Activated naive CD4-positive, alpha-beta T cell treated with Interleukin-2 at 50 U/mL for 16 hours (primary cell): Measurements from ENCODE around the gene CENPB.

Experiments
- DNase-seq: peaks from one replicate; pipeline ENCODE4 v3.0.0-alpha.2; 2020

CENPB gene

DNA sequence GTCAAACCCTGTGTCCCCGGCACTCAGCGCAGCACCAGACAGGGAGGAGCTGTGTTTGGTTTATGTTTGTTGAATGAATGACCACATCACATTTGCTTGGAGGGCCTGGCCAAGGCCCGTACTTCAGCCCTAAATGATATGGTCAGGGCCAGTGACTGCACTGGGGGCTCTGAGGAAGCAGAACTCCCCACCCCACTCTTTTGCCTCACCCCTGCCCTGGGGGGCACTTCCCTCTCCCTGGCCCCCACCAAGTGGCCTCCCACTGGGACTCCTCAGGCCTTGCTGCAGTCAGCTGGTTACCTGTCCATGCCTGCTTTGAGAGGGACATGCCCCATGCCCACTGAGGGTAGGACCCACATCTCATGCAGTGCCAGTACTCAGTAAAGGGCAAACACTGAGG, 21.9 kb downstream of the CENPB start:
- no peak for DNase-seq

GRCh38 chr20:3763671-3764601, 22.6 kb downstream of the CENPB start:
- DNase-seq = no peak

- no peak for DNase-seq
These were observed 25.7 kb downstream of the CENPB start for GRCh38 chr20:3760655-3761348.

DNA sequence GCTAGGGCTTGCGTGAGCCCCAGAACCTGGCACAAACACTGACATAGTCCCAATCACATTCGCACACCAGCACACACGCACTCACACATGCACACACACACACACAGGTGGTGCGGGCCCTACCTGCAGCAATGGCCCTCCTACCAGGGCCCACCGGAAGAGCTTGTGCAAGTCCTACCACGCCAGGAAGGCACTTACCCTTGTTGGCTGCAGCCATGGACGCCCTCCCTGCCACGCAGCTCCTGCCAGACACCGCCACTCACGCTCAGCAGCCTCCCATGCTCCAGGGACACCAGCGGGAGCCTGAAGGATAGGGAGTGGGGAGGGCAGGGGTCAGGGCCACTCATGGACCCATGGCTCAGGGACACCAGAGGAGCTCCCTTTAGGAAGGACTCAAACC, 26.7 kb downstream of the CENPB start:
- no peak for DNase-seq

DNA sequence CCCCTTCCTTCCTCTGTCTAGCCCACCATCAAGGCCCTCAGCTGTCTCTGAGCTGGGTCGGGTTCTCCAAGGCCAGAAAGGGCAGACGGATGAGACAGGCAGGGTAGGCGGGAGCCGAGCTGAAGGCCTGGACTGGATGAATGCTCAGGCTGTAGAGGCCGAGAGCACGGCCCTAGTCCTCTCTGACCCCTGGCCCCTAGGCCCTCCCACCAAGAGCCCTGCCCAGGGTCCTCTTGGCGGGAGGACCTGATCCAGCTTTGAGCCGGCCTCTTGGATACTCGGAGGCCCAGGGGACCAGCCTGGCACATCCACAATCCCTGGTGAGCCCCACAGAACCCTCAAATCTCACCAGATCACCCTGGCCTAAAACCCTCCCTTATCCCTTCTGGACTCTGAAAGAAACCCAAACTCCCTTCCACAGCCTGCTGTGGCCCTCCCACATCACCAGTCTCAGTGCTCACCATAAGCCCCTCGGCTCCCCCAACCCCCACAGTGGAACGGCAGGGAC, 27.2 kb downstream of the CENPB start:
- DNase-seq = no peak

DNA sequence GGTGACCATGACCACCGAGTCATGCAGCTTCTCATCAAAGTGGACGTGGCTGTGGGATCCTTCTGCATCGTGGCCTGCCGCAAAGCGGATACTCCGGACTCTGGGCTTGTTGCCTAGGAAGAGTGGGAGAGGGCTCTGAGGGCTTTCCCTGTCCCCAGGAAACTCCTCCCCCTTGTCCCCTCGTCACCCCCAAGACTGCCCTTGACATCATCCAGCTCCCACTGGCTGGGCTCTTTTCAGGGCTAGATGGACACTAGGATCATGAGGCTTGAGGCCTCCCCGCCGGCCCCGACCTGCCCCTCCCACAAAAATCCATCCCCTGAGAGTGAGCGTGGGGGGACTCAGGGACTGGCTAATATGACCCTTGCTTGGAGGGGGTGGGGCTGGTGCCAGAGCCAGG, 28.0 kb downstream of the CENPB start:
- no peak for DNase-seq

DNA sequence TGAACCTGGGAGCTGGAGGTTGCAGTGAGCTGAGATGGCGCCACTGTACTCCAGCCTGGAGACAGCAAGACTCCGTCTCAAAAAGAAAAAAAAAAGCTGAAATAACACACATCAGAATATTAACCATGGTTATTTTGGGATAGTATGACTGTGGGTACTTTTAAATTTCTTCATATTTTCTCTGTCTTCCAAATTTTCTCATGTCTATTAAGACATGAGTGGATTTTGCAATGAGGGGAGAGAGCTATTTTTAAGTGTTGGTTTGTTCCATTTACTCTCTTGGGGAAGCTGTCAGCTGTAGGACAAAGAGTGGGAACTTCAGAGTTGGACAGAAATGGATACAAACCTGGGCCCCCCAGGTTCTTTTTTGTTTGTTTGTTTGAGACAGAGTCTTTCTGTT, 29.3 kb downstream of the CENPB start:
- DNase-seq = no peak

GRCh38 chr20:3755814-3756480, 30.6 kb downstream of the CENPB start:
- DNase-seq = no peak

DNA sequence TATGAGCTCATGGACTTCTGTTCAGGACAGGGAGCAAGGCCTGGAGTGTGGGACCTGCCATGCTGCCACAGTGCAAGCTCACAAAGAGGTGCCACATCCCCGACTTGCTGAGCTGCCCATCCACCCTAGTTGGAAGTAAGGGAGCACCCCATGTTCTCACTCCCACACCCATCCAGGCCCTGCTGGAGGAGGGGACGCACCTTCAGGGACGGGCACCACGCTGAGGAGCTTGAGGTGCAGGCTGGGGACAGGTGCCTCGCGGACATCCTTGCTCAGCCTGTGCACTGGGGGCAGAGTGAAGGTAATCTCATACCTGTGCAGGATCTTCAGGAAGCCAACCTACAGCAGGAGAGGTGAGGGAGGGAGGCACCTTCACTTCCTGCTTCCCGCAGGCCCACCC, 31.3 kb downstream of the CENPB start:
- no peak for DNase-seq

GRCh38 chr20:3754276-3754630, 32.3 kb downstream of the CENPB start:
- no peak for DNase-seq

GRCh38 chr20:3753501-3754275, 32.9 kb downstream of the CENPB start:
- DNase-seq = no peak

DNA sequence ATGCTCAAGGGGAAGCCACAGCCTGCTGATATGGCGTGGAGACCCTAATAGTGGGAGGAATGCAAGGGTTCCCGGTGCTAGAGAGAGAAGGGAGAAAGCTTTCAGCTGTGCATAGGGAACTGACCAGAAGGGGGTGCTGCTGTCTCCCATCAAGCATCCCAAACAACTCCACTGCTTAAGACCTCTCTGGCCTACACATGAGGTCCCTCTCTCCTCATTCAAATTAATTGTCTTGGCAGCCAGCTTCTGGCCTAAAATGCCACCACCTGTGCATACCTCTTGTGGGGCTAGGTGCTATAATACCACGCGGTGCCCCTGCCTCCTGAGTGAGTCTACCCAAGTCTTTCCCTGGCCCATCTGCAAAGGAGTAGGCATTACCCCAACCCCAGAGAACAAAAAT, 33.4 kb downstream of the CENPB start:
- peak; percentile 61 for DNase-seq

DNA sequence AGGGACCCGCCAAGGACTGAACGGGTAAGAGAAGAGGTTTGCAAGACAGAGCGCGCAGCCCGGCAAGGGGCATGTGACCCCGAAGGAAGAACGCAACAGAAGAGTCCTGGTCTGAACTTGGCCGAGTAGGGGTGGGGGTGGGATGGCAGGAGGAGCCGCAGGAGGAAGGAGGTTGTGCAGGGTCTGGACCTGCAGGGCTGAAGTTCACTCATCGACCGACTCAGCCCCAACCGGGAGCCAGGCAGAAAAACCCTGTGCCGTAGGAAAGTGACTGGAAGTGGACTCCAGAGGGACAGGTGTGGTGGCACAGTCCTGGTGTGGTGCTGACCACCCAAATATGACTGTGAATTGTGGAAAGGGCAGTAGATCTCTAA, 34.2 kb downstream of the CENPB start:
- DNase-seq = no peak

DNA sequence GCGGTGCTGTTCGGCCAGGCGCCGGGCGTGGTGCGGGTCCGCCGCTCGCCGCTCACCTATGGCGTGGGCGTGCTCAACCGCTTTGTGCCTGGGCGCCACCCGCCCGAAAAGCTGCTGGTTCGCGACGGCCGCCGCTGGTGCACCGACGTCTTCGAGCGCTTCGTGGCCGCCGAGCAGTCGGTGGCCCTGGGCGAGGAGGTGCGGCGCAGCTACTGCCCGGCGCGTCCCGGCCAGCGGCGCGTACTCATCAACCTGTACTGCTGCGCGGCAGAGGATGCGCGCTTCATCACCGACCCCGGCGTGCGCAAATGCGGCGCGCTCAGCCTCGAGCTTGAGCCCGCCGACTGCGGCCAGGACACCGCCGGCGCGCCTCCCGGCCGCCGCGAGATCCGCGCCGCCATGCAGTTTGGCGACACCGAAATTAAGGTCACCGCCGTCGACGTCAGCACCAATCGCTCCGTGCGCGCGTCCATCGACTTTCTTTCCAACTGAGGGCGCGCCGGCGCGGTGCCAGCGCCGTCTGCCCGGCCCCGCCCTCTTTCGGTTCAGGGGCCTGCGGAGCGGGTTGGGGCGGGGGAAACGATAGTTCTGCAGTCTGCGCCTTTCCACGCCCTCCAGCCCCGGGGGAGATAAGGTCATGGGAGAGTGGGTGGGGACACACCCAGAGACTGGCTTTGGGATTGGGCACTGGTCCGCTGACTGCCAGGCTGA, 34.7 kb downstream of the CENPB start:
- DNase-seq = peak; percentile 68

DNA sequence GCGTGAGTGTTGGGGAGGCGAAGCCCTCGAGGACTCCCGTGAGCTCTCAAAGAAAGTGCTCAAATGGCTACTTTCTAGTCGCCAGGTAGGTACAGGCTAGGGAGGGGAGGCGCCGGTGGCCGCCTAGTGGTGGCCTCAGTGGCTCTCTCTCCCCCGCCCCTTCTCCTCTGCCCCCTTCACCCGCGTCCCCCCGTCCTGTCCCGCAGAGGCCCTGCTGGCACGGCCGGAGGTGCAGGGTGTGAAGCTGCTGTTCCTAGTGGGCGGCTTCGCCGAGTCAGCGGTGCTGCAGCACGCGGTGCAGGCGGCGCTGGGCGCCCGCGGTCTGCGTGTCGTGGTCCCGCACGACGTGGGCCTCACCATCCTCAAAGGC, 35.2 kb downstream of the CENPB start:
- no peak for DNase-seq

GRCh38 chr20:3749689-3750531, 36.6 kb downstream of the CENPB start:
- peak; percentile 36 for DNase-seq

GRCh38 chr20:3749087-3749688, 37.4 kb downstream of the CENPB start:
- DNase-seq = no peak

- DNase-seq = no peak
These were observed 38.5 kb downstream of the CENPB start for GRCh38 chr20:3748073-3748472.

DNA sequence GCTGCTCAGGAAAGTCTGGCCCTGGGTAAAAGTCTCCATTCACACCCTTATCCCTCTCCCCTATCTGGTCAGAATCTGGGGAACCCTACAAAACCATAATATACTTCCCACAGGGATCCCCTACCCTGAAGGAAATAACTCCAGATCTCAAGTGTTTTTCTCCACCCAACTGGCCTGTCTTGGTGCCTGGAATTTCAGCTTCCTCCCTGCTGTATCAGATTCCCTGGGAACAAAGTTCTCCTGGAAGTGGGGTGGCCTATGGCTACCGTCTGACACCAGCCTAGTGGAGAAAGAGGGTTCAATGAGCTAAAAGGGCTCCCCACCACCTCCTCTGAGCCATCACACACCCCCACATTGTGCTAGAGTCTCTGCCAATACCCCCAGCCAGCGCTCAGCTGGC, 39.1 kb downstream of the CENPB start:
- no peak for DNase-seq

DNA sequence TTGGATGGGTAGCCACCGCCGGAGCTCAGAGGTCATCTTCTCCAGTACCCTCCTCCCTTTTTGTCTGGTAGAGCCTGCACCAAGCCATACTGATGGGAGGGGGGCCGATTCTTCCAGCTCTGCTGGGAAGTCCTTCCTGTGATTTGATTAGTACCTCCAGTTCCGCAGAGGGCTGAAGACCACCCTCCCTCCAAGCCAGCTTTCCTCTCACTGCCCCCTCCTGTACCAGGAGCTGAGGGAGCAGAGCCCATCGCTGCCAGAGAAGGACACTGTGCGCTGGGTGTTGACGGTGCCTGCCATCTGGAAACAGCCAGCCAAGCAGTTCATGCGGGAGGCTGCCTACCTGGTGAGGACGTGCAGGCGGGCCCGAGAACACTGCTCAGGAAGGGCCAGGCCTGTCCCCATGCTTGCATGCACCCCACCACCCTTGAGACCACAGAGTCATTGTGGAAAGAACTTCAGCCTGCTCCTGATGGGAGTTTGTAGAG, 40.8 kb downstream of the CENPB start:
- DNase-seq = no peak
